GM18951 (cell line): ENCODE measurements around the gene OSTF1.

Experiments used
- POLR2A ChIP-seq: IDR thresholded peaks from 4 replicates; pipeline ENCODE4 v1.6.1; 2011; ENCODE audit warnings: mild to moderate bottlenecking; ENCODE audit not compliant: insufficient read length, insufficient read depth; ENCODE audit errors: extremely low read depth
- in situ Hi-C: fragments of 300-500 bp; cut with MboI; formaldehyde crosslinking; loops from one replicate; pipeline ENCODE4 v1.12.0; 2022; ENCODE audit warnings: low sequenced_read_pairs, mixed read lengths, inconsistent platforms; ENCODE audit not compliant: unreplicated experiment

The OSTF1 gene

DNA sequence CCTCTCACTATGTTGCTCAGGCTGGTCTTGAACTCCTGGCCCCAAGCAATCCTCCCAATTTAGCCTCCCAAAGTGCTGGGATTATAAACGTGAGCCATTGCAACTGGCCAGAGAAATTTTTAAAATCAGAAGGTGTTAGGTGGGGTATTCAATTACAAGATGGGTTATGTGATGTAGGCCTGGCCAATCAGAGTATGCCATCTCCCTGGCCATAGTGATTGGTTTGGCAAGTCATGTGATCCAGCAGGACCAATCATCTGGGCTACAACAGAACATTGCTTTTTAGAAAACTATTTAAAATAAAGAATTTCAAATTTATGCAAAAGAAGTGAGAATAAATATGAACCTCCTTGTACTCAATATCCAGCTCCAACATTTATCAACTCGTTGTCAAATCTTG, 22.8 kb upstream of the OSTF1 start:
- no peak for TF ChIP-seq POLR2A
- in situ Hi-C loops, result no loop called here

DNA sequence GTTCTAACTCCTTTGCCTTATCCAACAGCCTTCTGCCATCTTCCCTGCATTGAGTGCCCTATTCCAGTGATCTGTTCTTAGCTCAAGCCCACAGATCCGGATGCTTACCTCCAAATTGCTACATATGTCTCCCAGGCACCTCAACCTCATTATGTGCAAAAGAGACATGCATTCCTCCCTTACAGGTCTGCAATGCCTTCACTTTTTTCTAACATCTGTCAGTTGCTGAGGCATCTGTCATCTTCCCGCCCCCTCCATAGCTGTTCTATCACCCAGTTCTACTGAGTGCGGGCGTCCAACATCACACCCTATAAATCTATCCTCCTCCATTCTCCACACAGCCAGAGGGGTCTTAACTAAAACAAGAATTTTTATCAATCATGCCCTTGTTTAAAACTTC, 20.4 kb upstream of the OSTF1 start:
- in situ Hi-C loops, result no loop called here
- TF ChIP-seq POLR2A, result no peak

DNA sequence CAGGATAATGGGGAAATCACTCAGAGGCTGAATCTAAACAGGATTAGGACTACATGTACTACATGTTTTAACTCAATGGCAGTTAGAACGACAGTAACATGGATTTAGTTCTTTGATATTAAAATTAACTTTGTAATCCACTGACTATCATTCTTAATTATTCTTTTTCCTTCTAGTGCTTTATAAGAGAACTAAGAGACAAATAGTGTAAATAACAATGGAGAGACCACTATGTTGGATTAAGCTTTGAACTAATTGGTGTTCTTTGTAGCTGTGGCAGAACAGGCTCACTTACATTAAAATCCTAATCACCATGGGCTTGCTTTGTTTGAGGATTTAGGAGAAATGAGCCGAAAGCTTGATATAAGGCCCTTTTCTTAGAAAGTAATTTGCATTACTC, 19.1 kb upstream of the OSTF1 start:
- in situ Hi-C loops, result no loop called here
- TF ChIP-seq POLR2A, result no peak

DNA sequence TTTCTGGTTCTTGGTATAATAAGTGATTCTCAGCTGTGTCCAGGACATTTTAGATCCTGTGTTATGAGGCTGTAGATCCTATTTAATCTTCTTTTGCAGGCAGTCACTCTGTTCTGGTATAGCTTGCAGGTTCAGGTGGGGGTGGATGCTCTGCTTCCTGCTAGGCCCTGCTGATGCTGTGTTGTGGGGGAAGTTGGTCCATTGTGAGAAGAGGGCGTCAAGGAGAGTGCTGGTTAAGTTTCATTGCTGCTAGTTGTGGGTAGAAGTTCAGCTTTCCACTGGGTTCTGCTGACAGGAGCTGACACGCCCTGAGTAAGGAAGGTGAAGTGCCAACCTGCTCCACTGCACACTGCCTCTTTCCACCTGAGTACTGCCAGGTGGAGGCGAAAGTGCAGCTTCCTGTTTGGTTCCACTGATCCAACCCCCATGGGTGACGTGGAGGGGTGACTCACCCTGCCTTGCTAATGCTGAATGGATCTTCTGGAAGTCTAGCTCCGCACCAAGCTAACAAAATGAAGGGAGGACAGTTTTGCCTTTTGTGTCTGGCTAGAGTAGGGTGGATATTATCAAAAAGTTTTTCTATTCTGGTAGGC, 16.7 kb upstream of the OSTF1 start:
- TF ChIP-seq POLR2A, result no peak
- in situ Hi-C loops, result no loop called here

DNA sequence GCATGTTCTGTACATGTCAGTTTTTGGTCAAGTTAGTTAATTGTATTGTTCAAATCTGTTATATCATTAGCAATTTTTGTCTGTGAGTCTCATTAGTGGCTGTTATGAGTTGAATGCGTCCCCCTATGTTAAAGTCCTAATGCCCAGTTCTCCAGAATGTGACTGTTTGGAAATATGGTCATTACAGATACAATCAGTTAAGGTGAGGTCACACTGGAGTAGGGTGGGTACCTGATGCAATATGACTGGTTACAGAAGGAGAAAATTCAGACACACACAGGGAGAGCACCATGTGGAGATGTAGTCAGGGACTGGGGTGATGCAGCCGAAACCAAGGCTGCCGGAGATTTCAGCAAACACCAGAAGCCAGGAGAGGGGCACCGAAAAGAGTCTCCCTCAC, 15.4 kb upstream of the OSTF1 start:
- TF ChIP-seq POLR2A, result no peak
- in situ Hi-C loops, result no loop called here

DNA sequence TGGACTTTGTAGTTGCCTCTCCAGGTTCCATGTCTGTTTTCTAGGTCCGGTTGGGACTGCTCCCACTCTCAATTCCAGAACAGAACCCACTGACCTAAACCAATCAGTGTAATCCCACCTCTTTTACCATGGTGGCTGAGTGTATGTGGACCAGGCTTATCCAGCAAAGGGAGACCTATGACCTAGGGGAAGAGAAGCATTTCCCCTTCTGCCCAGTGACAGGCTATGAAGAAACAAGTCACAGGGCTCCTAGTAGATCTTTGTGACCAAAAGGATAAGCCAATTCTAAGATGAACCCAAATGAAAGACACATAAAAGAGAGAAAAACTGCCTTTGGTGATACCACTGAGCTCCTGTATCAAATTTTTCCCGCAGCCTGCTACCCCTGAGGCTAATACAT, 6.7 kb upstream of the OSTF1 start:
- in situ Hi-C loops, result loop anchor here (10.0 kb wide), 1 partner anchor 57 kb away; the partner anchor contains the start of gene CARNMT1
- no peak for TF ChIP-seq POLR2A

DNA sequence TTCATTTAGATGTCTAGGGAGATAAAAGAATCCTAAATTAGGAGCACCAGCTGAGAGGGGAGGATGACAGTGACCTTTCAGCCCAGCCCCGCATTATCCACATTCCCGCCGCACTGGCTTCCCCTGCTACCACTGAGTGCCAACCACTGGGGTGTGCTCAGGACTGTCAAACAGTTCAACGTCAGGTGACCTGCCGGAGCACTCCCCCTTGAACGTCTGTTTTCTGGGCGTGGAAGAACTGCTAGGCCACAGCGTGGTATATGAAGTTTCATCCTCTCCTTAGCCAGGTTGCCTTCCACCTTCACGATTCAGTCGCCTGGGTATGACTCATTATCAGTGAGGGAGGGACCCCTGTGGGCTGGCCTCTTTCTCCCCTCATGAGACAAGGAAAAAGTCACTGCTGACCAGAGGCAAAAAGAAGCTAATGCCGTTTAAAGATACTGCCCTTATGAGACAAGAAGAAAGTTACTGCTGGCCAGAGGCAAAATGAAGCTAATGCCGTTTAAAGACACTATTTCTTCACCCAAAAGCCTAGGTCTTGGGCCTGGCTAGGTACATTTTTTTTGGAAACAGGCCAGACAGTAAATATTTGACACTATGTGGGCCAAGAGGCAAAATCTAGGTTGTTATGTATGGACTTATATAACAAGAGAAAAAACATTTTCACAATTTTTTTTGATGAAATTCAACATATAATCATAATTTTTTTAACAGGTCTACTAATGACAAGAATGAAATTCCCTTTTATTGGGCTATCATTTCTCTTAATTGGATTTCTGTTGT, 4.9 kb upstream of the OSTF1 start:
- no peak for TF ChIP-seq POLR2A
- in situ Hi-C loops, result loop anchor here (10.0 kb wide), 1 partner anchor 59 kb away; the partner anchor contains the start of gene CARNMT1

DNA sequence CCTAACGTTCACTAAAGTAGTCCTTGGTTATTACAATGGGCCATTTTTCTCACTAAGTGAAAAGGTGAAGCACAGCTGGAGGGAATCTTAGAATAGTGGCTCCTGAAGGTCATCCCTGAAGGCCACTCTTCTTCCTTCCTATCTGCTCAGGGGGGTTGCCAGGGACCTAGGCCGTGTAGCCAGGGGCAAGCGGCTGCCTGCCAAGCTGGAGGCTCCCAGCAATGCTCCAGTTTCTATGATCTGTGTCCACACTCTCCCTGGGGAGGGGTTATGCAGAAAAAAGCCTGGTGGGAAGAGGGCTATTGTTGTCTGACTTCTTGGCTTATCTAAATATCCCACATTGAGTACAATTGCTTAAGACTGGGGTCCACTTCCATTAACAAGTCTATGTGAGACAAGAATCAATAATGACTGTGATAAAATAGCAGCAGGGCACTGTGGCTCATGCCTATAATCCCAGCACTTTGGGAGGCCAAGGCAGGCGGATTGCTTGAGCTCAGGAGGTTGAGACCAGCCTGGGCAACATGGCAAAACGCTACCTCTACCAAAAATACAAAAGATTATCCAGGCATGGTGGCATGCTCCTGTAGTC, 4.1 kb upstream of the OSTF1 start:
- in situ Hi-C loops, result loop anchor here (10.0 kb wide), 1 partner anchor 59 kb away; the partner anchor contains the start of gene CARNMT1
- TF ChIP-seq POLR2A, result no peak

DNA sequence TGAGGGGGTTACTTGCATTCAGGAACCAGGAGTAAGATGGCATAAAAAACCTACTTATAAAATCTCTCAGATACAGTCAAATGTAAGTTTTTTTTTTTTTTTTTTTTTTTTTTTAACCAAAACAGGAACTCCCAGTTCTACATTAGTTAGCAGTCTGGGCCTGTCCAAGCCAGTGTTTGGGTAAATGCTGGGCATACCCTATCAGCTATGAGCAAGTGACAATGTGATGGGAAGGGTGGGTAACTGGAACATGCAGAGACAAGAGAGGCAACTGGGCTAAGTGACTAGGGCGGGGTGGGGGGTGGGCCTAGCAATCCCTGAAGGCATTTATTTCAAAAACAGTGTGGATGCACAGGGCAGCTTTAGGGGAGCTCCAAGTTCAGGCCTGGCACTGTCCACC, 2.7 kb upstream of the OSTF1 start:
- TF ChIP-seq POLR2A, result no peak
- in situ Hi-C loops, result loop anchor here (10.0 kb wide), 1 partner anchor 61 kb away; the partner anchor contains the start of gene CARNMT1

DNA sequence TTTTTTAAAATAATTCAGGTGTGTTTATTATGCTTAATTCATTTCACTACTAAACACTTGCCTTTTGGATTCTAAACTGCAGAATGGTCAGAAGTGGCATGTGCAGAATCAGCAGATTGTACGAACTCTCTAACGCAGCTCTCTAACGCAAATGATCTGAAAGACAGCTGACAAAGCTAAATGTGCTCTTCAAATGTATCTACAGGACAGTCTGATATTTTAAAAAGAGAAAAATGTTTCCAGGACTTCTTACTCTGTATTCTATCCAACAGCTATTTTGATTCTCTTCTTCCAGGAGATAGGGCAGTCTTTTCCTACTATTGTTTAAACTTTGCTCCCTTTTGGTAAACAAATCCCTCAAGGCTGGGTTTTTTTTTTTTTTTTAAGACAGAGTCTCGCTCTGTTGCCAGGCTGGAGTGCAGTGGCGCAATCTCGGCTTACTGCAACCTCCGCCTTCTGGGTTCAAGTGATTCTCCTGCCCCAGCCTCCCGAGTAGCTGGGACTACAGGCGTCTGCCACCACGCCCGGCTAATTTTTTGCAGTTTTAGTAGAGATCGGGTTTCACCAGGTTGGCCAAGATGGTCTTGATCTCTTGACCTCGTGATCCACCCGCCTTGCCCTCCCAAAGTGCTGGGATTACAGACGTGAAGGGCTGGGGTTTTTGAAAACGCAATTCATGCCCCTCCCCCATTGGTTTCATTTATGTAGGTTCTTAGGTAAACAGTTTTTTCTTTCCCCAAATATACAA, 1.6 kb upstream of the OSTF1 start:
- in situ Hi-C loops, result loop anchor here (10.0 kb wide), 1 partner anchor 62 kb away; the partner anchor contains the start of gene CARNMT1
- TF ChIP-seq POLR2A, result no peak

DNA sequence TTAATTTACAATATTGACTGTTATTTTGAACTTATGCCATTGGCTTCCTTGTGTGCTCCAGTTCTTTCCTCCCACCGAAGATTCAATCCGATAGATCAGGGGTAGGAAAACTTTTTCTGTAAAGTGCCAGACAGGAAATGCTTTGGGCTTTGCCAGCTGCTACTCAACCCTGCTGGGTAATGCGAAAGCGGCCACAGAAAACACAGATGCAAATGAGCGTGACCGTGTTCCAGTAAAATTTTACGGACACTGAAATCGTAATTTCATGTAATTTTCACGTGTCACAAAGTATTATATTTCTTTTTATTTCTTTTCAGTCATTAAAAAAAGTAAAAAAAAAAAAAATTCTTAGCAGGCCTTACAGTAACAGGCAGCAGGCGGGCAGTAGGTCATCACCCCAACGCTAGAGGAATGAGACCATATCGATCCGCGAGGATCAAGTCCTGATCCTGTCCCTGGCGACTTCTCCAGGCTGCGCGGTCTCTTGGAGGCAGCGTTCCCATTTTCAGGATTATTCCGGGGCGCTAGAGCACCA, 958 bp upstream of the OSTF1 start:
- no peak for TF ChIP-seq POLR2A
- in situ Hi-C loops, result loop anchor here (10.0 kb wide), 1 partner anchor 63 kb away; the partner anchor contains the start of gene CARNMT1

DNA sequence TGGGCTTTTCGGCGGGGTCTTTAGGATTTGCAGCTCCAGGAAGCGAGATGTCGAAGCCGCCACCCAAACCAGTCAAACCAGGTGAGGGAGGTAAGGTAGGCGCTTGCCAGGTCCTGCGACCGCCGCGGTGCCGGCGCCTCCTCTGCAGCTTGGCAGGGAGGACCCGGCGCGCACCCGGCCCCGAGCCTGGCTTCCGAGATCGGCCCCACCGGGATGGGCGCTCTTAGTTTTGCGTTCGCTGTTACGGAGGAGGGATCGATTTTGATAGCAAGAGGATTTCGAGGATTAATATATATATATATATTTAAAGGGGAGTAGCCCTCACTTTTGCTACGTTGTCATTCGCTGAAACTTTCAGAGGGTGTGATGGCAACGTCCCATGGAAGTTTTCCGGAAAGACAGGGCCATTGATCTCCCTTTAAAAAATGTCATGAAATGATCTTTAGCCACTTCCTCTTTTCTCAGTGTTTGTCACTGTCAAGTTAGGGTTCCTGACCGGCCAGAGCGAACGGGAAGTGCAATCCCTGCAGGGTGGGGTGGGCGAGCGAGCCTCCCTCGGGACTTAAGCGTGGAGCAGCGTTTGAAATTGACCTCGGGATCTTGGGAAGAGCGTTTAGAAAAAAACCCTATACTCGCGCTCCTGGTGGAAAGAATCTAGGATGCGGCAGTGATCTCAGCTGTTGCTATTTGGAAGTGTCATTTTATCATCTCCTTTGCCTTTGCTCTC, 495 bp downstream of the OSTF1 start:
- in situ Hi-C loops, result loop anchor here (10.0 kb wide), 1 partner anchor 64 kb away; the partner anchor contains the start of gene CARNMT1
- no peak for TF ChIP-seq POLR2A
